T follicular helper cell (primary cell): ENCODE data around the gene LRRIQ1.

ENCODE experiments used
- DNase-seq: peaks from one replicate; pipeline ENCODE4 v3.0.0-alpha.2; 2020; ENCODE audit warnings: low read depth

LRRIQ1 gene

GRCh38 chr12:85057370-85057963, 21.3 kb downstream of the LRRIQ1 start:
- DNase-seq: no peak

GRCh38 chr12:85058339-85058738, 22.2 kb downstream of the LRRIQ1 start:
- DNase-seq: no peak

- no peak for DNase-seq
Observed at GRCh38 chr12:85059594-85059993, 23.4 kb downstream of the LRRIQ1 start.

GRCh38 chr12:85060916-85061315, 24.8 kb downstream of the LRRIQ1 start:
- no peak for DNase-seq

- DNase-seq: no peak
Observed at GRCh38 chr12:85065837-85066482, 29.8 kb downstream of the LRRIQ1 start.

- no peak for DNase-seq
Observed at GRCh38 chr12:85072826-85073225, 36.7 kb downstream of the LRRIQ1 start.

GRCh38 chr12:85076688-85077430, 40.7 kb downstream of the LRRIQ1 start:
- DNase-seq: no peak

- no peak for DNase-seq
Observed at GRCh38 chr12:85085066-85085465, 48.9 kb downstream of the LRRIQ1 start.

- DNase-seq: no peak
Observed at GRCh38 chr12:85089792-85090191, 53.6 kb downstream of the LRRIQ1 start.

- no peak for DNase-seq
Observed at GRCh38 chr12:85092814-85093370, 56.7 kb downstream of the LRRIQ1 start.

- DNase-seq: no peak
Observed at GRCh38 chr12:85095501-85095900, 59.4 kb downstream of the LRRIQ1 start.

- no peak for DNase-seq
Observed at GRCh38 chr12:85130646-85131045, 94.5 kb downstream of the LRRIQ1 start.

- DNase-seq: no peak
Observed at GRCh38 chr12:85138833-85139232, 102.7 kb downstream of the LRRIQ1 start.

GRCh38 chr12:85147331-85147730, 111.2 kb downstream of the LRRIQ1 start:
- DNase-seq: no peak

- DNase-seq: no peak
Observed at GRCh38 chr12:85152311-85152729, 116.2 kb downstream of the LRRIQ1 start.

- DNase-seq: no peak
Observed at GRCh38 chr12:85155791-85156190, 119.6 kb downstream of the LRRIQ1 start.

- no peak for DNase-seq
Observed at GRCh38 chr12:85156569-85156968, 120.4 kb downstream of the LRRIQ1 start.

- DNase-seq: no peak
Observed at GRCh38 chr12:85157035-85157603, 121.0 kb downstream of the LRRIQ1 start.

- no peak for DNase-seq
Observed at GRCh38 chr12:85163752-85164321, 127.7 kb downstream of the LRRIQ1 start.

- no peak for DNase-seq
Observed at GRCh38 chr12:85179680-85180270, 143.6 kb downstream of the LRRIQ1 start.

GRCh38 chr12:85182699-85183098, 146.5 kb downstream of the LRRIQ1 start:
- no peak for DNase-seq

GRCh38 chr12:85183855-85184254, 147.7 kb downstream of the LRRIQ1 start:
- no peak for DNase-seq
